HepG2 (cell line): Measurements from ENCODE around the gene PSPH. TPM values are rescaled to one million over a fixed set of nuclear protein-coding genes. Genes with fewer than 3 reads are reported as not detected.

Experiments used
- ASH2L ChIP-seq: fragments of 300-600, 200-600 bp; sonication (generic); IDR thresholded peaks from 2 replicates; pipeline ENCODE4 v1.7.0; 2017; ENCODE audit warnings: low read depth, mild to moderate bottlenecking, moderate library complexity, mixed read lengths, low read length; ENCODE audit not compliant: insufficient read length
- ATRX ChIP-seq: sonication (generic); formaldehyde crosslinking; IDR thresholded peaks from 2 replicates; pipeline ENCODE4 v1.4.0; 2020; ENCODE audit warnings: missing genetic modification reagents, borderline replicate concordance
- CC2D1A ChIP-seq: sonication (generic); formaldehyde crosslinking; IDR thresholded peaks from 2 replicates; pipeline ENCODE4 v1.8.1; 2023; ENCODE audit warnings: mild to moderate bottlenecking, missing genetic modification reagents
- ELF3 ChIP-seq: IDR thresholded peaks from 2 replicates; pipeline ENCODE4 v1.6.1; 2016; ENCODE audit warnings: missing genetic modification reagents, missing compliant biosample characterization
- ERF ChIP-seq: IDR thresholded peaks from 2 replicates; pipeline ENCODE4 v1.6.1; 2018; ENCODE audit warnings: missing biosample characterization, missing genetic modification reagents
- GATAD1 ChIP-seq: IDR thresholded peaks from 2 replicates; pipeline ENCODE4 v1.6.1; 2016; ENCODE audit warnings: missing genetic modification reagents, missing compliant biosample characterization
- GZF1 ChIP-seq: sonication (generic); formaldehyde crosslinking; IDR thresholded peaks from 2 replicates; pipeline ENCODE4 v1.5.1; 2020; ENCODE audit warnings: mild to moderate bottlenecking, missing genetic modification reagents
- KAT8 ChIP-seq: IDR thresholded peaks from 2 replicates; pipeline ENCODE4 v1.6.1; 2016; ENCODE audit warnings: missing genetic modification reagents, missing compliant biosample characterization
- SIX1 ChIP-seq: sonication (generic); formaldehyde crosslinking; IDR thresholded peaks from 2 replicates; pipeline ENCODE4 v1.4.0; 2020; ENCODE audit warnings: missing genetic modification reagents, borderline replicate concordance
- STAG1 ChIP-seq: sonication (generic); formaldehyde crosslinking; IDR thresholded peaks from 2 replicates; pipeline ENCODE4 v1.4.0; 2020; ENCODE audit warnings: missing genetic modification reagents
- TEAD3 ChIP-seq: optimal IDR thresholded peaks from 2 replicates; pipeline ENCODE3; 2016; ENCODE audit warnings: borderline replicate concordance
- ZNF274 ChIP-seq: sonication (generic); formaldehyde crosslinking; IDR thresholded peaks from 2 replicates; pipeline ENCODE4 v1.5.1; 2020; ENCODE audit warnings: mild to moderate bottlenecking, missing genetic modification reagents
- polyA plus RNA-seq, 8 experiments: library from polyadenylated mRNA; depleted of rRNA in 3 of 8; stranded (reverse) in 7 of 8; unstranded in 1 of 8; fragments of >200 nt; fragmentation: Illumina TruSeq in 4 of 8; extraction: Trizol in 4 of 8; gene quantifications; 2 replicates each; pipeline versions ENCODE4 v1.2.1 to v1.2.3, GENCODE V29; 2011 to 2016; ENCODE audit warnings: low read depth in 4 of 8, missing spikeins in 1 of 8, mixed read lengths in 1 of 8; ENCODE audit not compliant: insufficient read depth in 1 of 8
- total RNA-seq, 5 experiments: library from RNA; depleted of rRNA; stranded (reverse); fragments of >200 nt; fragmentation: Illumina TruSeq; extraction: Trizol; gene quantifications; 2 replicates each; pipeline ENCODE4 v1.2.3, GENCODE V29; 2016; ENCODE audit warnings: low read depth in 1 of 5
- TF ChIP-seq, protein P1 (sequence below): sonication (generic); formaldehyde crosslinking; IDR thresholded peaks from 2 replicates; pipeline ENCODE4 v1.5.0; 2020; ENCODE audit warnings: mild to moderate bottlenecking, missing genetic modification reagents, borderline replicate concordance
- TF ChIP-seq, protein P2 (sequence below): sonication (generic); formaldehyde crosslinking; IDR thresholded peaks from 2 replicates; pipeline ENCODE4 v1.5.0; 2020; ENCODE audit warnings: mild to moderate bottlenecking, missing genetic modification reagents
- TF ChIP-seq, protein P3 (sequence below): sonication (generic); formaldehyde crosslinking; IDR thresholded peaks from 2 replicates; pipeline ENCODE4 v1.4.0; 2020; ENCODE audit warnings: missing genetic modification reagents, borderline replicate concordance
- TF ChIP-seq, protein P4 (sequence below): sonication (generic); formaldehyde crosslinking; IDR thresholded peaks from 2 replicates; pipeline ENCODE4 v1.4.0; 2020; ENCODE audit warnings: missing genetic modification reagents, mild to moderate bottlenecking, borderline replicate concordance

Gene PSPH
- total and polyA plus RNA-seq, 2 of the 13 experiments (the other 11 are each of a cell fraction or from before 2014, with no cell fraction given) = 85.5 to 124 TPM

DNA sequence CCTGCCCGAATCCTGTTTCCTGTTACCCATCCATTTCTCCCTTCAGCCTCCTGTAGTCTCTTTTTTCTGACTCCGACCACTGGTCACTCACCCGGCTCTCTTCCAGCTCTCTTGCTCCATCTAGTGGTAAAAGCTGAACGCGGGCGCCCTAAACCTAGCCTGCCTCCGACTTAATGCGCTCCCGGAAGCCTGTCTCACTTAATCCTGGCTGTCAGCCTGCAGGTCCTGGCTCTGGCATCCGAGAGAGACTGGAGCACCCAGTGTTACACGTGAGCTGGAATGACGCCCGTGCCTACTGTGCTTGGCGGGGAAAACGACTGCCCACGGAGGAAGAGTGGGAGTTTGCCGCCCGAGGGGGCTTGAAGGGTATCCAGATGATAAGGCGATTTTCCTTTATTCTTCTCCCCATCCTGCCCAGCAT, 23.1 kb upstream of the PSPH start (continued):
- TF ChIP-seq ZNF274 = 0 out of 2 replicates have a peak, but pooled peaks have one; percentile 47
- TF ChIP-seq KAT8 (CRISPR knock-in tag) = peak; percentile 64; the same call in 1 of the 2 replicates
- TF ChIP-seq CC2D1A = no peak
- TF ChIP-seq, protein P1, sequence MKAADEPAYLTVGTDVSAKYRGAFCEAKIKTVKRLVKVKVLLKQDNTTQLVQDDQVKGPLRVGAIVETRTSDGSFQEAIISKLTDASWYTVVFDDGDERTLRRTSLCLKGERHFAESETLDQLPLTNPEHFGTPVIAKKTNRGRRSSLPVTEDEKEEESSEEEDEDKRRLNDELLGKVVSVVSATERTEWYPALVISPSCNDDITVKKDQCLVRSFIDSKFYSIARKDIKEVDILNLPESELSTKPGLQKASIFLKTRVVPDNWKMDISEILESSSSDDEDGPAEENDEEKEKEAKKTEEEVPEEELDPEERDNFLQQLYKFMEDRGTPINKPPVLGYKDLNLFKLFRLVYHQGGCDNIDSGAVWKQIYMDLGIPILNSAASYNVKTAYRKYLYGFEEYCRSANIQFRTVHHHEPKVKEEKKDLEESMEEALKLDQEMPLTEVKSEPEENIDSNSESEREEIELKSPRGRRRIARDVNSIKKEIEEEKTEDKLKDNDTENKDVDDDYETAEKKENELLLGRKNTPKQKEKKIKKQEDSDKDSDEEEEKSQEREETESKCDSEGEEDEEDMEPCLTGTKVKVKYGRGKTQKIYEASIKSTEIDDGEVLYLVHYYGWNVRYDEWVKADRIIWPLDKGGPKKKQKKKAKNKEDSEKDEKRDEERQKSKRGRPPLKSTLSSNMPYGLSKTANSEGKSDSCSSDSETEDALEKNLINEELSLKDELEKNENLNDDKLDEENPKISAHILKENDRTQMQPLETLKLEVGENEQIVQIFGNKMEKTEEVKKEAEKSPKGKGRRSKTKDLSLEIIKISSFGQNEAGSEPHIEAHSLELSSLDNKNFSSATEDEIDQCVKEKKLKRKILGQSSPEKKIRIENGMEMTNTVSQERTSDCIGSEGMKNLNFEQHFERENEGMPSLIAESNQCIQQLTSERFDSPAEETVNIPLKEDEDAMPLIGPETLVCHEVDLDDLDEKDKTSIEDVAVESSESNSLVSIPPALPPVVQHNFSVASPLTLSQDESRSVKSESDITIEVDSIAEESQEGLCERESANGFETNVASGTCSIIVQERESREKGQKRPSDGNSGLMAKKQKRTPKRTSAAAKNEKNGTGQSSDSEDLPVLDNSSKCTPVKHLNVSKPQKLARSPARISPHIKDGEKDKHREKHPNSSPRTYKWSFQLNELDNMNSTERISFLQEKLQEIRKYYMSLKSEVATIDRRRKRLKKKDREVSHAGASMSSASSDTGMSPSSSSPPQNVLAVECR (CRISPR knock-in tag) = no peak
- TF ChIP-seq ATRX = no peak
- TF ChIP-seq ERF (CRISPR knock-in tag) = 0 out of 2 replicates have a peak, but pooled peaks have one; percentile 30
- peak; percentile 95 for TF ChIP-seq STAG1 (CRISPR knock-in tag)
- no peak for TF ChIP-seq SIX1 (CRISPR knock-in tag)
- TF ChIP-seq, protein P2, sequence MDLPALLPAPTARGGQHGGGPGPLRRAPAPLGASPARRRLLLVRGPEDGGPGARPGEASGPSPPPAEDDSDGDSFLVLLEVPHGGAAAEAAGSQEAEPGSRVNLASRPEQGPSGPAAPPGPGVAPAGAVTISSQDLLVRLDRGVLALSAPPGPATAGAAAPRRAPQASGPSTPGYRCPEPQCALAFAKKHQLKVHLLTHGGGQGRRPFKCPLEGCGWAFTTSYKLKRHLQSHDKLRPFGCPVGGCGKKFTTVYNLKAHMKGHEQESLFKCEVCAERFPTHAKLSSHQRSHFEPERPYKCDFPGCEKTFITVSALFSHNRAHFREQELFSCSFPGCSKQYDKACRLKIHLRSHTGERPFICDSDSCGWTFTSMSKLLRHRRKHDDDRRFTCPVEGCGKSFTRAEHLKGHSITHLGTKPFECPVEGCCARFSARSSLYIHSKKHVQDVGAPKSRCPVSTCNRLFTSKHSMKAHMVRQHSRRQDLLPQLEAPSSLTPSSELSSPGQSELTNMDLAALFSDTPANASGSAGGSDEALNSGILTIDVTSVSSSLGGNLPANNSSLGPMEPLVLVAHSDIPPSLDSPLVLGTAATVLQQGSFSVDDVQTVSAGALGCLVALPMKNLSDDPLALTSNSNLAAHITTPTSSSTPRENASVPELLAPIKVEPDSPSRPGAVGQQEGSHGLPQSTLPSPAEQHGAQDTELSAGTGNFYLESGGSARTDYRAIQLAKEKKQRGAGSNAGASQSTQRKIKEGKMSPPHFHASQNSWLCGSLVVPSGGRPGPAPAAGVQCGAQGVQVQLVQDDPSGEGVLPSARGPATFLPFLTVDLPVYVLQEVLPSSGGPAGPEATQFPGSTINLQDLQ (CRISPR knock-in tag) = no peak
- TF ChIP-seq, protein P3, sequence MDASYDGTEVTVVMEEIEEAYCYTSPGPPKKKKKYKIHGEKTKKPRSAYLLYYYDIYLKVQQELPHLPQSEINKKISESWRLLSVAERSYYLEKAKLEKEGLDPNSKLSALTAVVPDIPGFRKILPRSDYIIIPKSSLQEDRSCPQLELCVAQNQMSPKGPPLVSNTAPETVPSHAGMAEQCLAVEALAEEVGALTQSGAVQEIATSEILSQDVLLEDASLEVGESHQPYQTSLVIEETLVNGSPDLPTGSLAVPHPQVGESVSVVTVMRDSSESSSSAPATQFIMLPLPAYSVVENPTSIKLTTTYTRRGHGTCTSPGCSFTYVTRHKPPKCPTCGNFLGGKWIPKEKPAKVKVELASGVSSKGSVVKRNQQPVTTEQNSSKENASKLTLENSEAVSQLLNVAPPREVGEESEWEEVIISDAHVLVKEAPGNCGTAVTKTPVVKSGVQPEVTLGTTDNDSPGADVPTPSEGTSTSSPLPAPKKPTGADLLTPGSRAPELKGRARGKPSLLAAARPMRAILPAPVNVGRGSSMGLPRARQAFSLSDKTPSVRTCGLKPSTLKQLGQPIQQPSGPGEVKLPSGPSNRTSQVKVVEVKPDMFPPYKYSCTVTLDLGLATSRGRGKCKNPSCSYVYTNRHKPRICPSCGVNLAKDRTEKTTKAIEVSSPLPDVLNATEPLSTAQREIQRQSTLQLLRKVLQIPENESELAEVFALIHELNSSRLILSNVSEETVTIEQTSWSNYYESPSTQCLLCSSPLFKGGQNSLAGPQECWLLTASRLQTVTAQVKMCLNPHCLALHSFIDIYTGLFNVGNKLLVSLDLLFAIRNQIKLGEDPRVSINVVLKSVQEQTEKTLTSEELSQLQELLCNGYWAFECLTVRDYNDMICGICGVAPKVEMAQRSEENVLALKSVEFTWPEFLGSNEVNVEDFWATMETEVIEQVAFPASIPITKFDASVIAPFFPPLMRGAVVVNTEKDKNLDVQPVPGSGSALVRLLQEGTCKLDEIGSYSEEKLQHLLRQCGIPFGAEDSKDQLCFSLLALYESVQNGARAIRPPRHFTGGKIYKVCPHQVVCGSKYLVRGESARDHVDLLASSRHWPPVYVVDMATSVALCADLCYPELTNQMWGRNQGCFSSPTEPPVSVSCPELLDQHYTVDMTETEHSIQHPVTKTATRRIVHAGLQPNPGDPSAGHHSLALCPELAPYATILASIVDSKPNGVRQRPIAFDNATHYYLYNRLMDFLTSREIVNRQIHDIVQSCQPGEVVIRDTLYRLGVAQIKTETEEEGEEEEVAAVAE (CRISPR knock-in tag) = no peak
- peak; percentile 62 for TF ChIP-seq ELF3 (CRISPR knock-in tag)
- TF ChIP-seq TEAD3 (CRISPR knock-in tag) = no peak
- no peak for TF ChIP-seq GZF1 (CRISPR knock-in tag)
- TF ChIP-seq, protein P4, sequence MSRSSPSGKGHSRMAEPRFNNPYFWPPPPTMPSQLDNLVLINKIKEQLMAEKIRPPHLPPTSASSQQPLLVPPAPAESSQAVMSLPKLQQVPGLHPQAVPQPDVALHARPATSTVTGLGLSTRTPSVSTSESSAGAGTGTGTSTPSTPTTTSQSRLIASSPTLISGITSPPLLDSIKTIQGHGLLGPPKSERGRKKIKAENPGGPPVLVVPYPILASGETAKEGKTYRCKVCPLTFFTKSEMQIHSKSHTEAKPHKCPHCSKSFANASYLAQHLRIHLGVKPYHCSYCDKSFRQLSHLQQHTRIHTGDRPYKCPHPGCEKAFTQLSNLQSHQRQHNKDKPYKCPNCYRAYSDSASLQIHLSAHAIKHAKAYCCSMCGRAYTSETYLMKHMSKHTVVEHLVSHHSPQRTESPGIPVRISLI = peak; percentile 70; the same call in 1 of the 2 replicates
- TF ChIP-seq ASH2L = peak; percentile 17
- TF ChIP-seq GATAD1 (CRISPR knock-in tag) = 0 out of 2 replicates have a peak, but pooled peaks have one; percentile 38
